Measurements from ENCODE around the gene CLIP2.

- TF ChIP-seq CTCF (IDR thresholded peaks at IDR 0.05) (no peak), POLR2A (IDR thresholded peaks at IDR 0.05) (no peak)
Observed at GRCh38 chr7:74263399-74264120, 25.6 kb upstream of the CLIP2 start.

All from Peyer's patch (tissue), 4 donors.